ENCODE measurements around the gene PON1.

DNA sequence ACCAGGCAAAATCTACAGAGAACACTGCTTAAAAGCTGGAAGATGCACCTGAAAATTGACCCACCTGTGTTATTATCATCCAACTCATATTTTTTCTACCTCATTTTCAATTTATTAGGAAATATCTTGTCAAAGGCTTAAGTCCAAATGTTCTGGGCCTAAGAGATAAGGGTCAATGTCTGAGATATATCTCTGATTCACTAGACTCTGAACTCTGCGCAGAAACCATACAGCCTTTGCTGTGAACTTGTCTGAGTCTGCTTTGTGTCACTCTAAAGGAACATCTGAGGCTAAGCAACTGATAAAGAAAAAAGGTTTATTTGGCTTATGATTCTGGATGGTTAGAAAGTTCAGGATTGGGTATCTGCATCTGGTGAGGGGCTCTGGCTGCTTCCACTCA, 3.7 kb downstream of the PON1 start:
- TF ChIP-seq, protein P1, sequence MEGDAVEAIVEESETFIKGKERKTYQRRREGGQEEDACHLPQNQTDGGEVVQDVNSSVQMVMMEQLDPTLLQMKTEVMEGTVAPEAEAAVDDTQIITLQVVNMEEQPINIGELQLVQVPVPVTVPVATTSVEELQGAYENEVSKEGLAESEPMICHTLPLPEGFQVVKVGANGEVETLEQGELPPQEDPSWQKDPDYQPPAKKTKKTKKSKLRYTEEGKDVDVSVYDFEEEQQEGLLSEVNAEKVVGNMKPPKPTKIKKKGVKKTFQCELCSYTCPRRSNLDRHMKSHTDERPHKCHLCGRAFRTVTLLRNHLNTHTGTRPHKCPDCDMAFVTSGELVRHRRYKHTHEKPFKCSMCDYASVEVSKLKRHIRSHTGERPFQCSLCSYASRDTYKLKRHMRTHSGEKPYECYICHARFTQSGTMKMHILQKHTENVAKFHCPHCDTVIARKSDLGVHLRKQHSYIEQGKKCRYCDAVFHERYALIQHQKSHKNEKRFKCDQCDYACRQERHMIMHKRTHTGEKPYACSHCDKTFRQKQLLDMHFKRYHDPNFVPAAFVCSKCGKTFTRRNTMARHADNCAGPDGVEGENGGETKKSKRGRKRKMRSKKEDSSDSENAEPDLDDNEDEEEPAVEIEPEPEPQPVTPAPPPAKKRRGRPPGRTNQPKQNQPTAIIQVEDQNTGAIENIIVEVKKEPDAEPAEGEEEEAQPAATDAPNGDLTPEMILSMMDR (IDR thresholded peaks at IDR 0.05; ENCODE audit: low read depth, low read length): no peak
- no peak for TF ChIP-seq EZH2phosphoT487 (IDR thresholded peaks at IDR 0.05; ENCODE audit: low read depth)
